HG02623 (cell line): ENCODE measurements around the gene CARD11.
"Not testable (repeated sequence)": the region's sequence is repeated elsewhere in the genome, so short reads cannot be mapped to it uniquely, and the experiment has no call there.

ENCODE experiments used
- ATAC-seq: cut with Tn5 transposase; IDR thresholded peaks from one replicate; pipeline ENCODE4 v1.9.1; 2021; ENCODE audit warnings: moderate library complexity; ENCODE audit not compliant: unreplicated experiment

CARD11 gene

GRCh38 chr7:3021825-3022224 is 21.8 kb downstream of the CARD11 start:
- no peak for ATAC-seq

GRCh38 chr7:3021224-3021623 is 22.4 kb downstream of the CARD11 start:
- not testable (repeated sequence) for ATAC-seq

DNA sequence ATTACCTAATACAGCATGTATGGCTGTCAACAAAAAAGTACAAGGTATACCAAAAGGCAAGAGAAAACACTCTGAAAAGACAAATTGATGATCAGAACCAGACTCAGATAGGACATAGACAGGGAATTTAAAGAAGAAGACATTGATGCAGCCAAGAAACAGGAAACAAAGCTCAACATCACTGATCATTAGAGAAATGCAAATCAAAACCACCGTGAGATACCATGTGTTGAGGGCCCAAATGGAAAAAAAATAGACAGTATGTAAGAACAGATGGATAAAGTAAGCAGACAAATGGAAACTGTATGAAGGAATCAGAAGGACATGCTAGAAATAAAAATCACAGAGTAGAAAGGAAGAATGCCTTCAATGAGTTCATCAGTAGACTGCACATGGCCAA is 23.3 kb downstream of the CARD11 start:
- ATAC-seq, result no peak

DNA sequence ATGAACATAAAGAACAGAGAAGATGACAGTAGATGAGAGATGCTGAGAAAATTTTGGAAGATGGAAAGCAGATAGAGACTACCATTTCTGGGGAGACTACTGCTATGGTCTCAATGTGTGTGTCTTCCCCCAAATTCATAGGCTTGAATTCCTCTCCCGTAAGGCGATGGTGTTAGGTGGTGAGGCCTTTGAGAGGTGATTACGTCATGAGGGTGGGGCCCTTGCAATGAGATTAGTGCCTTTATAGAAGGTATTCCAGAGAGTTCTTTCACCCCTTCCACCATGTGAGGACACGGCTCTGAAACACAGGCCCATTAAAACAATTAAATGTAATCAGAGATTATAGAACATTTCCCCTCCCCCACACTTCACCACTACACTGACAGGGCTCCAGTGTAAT is 23.9 kb downstream of the CARD11 start:
- ATAC-seq, result no peak

- ATAC-seq, result no peak
Measured at GRCh38 chr7:3013975-3014792, 29.5 kb downstream of the CARD11 start.

DNA sequence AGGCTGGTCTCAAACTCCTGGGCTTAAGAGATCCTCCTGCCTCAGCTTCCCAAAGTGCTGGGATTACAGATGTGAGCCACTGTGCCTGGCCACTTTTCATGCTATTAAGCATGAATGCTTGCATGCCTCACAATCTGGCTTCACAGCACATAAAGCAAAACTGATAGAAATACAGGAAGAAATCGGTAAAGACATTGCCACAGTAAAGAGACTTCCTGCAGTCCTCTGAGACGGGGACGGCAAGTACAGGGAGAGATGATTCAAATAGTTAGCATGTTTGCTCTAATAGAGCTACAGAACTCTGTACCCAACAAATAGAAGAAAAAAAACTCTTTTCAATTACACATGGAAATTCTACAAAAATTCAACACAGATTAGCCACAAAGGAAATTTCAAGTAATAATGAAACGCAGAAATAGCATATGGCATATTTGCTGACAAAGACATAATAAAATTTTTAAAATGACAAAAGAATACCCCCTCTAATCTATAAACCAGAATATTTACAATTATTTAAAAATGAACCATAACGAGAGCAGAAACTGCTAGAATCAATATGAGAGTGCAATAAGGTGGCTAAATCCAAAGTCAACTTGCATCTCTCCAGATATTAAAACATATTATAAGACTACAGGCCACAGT is 32.3 kb downstream of the CARD11 start:
- ATAC-seq, result no peak

DNA sequence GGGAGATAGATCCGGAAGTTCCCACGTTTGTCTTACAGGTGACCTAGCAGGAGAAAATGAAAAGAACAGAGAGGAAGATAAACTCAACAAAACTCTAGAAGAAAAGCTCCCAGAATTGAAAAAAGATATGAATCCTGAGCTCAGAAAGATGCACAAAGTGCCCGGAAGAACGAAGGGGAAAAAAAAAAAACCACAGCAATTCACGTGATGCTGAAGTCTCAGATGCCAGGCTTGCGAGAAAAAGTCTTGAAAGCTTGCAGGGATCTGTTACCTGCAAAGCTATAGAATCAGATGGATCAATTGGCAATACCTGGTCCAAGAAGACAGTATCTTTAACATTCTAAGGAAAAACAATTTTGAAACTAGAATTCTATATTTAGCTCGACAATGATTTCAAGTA is 33.5 kb downstream of the CARD11 start:
- no peak for ATAC-seq

DNA sequence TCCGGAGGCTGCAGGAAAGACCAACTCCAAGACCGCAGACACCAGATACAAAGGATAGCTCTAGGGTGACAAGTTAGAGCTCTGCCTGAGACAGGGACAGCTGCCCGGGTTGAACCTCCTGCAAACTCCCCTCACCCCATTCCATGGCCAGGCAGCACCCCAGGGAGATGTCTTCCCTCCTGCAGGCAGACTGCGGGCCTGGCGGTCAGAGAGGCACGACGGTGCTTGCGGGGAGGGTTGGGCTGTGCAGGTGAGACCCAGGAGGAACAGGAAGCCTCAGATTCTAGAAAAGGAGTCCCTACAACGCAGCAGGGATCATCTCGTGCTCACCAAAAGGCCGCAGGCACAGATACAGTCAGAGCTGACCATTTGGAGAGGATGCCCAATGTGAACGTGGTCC is 34.6 kb downstream of the CARD11 start:
- no peak for ATAC-seq

DNA sequence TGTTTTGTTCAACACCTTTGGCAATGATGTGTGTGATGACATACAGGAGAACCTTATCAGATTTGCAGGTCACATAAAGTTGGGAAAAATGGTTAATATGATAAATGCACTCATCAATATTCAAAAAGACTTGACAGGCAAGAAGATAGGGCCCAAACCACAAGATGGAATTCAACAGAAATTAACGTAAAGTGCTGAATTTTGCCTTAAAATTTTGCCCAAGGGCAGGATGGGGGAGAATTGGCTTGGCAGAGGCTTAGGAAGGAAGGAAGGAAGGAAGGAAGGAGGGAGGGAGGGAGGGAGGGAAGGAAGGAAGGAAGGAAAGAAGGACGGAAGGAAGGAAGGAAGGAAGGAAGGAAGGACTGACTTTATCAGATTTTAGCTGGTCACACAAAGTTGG is 35.3 kb downstream of the CARD11 start:
- no peak for ATAC-seq

GRCh38 chr7:3007696-3008095 is 36.0 kb downstream of the CARD11 start:
- no peak for ATAC-seq

DNA sequence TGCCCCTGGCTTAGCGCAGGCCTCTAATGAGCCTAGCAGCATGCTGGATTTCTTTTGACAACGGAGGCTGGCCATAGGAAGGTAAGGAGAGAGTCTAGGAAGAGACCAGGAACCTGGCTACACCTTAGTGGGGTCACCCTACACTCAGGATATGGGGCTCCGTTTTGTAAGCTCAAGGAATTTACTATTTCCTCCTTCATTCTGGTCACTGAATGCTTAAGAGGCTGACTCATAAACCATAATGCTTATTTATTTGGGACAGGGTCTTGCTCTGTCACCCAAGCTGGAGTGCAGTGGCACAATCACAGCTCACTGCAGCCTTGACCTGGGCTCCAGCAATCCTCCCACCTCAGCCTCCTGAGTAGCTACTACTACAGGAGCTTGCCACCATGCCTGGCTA is 38.4 kb downstream of the CARD11 start:
- ATAC-seq, result no peak

- ATAC-seq, result no peak
Measured at GRCh38 chr7:3003936-3004335, 39.7 kb downstream of the CARD11 start.

- ATAC-seq, result no peak
Measured at GRCh38 chr7:3002631-3003030, 41.0 kb downstream of the CARD11 start.

DNA sequence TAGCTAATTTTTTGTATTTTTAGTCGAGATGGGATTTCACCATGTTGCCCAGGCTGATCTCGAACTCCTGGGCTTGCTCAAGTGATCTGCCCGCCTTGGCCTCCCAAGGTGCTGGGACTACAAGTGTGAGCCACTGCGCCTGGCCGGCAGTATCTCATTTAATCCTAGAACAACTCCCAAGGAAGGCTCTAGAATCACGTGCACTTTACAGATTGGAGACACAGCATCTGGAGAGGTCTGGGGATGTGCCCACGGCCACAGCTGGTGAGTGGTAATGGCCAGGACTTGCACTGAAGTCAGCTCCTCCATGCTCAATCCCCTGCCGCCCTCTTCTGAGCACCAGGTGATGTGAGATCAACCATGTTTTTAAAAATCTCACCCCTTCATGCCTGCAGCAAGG is 43.1 kb downstream of the CARD11 start:
- no peak for ATAC-seq

GRCh38 chr7:2999078-2999500 is 44.6 kb downstream of the CARD11 start:
- no peak for ATAC-seq

DNA sequence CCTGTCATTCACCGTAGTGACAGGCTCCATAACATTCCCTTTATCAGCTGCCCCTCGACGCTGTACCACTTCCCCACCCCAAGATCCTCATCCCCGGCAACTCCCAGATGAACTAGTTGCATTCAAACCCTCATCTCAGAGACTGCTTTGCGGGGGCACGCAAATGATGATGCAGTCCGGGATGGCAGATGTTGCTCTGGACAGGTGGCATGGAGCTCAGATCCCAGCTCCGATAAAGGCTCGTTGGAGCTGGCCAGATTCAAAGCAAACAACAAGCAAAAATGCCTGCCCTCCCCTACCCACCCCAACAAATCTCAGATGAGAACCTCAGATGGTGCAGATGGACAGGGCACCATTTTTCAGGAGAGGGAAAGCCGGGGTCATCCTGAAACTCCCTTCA is 46.7 kb downstream of the CARD11 start:
- no peak for ATAC-seq

GRCh38 chr7:2996141-2996540 is 47.5 kb downstream of the CARD11 start:
- ATAC-seq, result no peak

DNA sequence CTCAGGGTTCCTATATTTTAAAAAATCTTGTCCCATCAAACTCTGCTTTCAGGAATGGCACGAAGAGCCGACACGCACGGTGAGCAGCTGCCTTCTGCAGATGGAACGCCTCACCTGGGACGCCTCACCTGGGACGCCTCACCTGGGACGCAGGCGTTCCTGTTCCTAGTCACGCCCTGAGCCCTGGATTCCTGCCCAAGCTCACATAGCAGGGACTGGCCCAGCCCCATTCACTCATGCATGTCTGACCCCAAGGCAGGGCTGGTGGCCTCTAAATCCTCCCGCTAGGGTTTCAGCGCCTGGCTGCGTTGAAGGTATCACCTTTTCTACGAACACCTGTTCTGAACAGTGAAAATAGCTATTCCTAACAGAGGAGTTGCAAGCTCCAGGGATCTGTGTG is 49.8 kb downstream of the CARD11 start:
- no peak for ATAC-seq

DNA sequence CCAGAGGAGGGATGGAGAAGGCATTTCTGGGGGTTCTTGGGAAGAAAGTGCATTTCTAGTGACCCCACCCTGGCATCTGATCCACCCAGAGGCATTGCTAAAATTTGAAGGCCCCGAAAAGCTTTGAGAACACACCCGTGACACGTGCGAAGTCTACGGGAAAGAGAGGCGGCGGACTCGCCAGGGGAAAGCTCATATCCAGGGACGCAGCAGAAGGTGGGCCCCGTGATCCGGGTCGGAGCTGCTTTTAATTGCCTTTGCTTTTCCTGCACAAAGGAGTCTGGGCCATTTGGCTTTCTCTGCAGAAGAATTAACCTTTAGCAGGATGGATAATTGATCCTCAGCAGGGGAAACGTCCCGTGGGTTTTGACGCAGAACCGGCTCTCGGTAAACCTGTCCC is 50.3 kb downstream of the CARD11 start:
- no peak for ATAC-seq

DNA sequence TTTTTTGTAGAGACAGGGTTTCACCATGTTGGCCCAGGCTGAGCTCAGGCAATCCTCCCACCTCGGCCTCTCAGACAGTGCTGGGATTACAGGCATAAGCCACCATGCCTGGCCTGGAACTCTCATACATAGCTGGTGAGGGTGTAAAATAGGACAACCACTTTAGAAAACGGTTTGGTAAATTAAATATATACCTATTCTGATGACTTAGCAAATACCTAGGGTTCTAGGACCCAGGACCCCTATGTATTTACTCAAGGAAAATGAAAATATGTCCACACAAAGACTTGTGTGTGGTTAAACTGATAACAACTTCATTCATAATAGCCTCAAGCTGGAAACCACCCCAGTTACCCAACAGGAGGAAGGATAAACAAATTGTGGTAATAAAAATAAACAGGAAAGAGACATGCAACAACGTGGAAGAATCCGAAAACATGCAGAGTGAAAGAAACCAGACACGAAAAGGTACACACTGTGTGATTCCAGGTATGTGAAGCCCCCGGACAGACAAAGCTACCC is 52.7 kb downstream of the CARD11 start:
- ATAC-seq, result no peak

DNA sequence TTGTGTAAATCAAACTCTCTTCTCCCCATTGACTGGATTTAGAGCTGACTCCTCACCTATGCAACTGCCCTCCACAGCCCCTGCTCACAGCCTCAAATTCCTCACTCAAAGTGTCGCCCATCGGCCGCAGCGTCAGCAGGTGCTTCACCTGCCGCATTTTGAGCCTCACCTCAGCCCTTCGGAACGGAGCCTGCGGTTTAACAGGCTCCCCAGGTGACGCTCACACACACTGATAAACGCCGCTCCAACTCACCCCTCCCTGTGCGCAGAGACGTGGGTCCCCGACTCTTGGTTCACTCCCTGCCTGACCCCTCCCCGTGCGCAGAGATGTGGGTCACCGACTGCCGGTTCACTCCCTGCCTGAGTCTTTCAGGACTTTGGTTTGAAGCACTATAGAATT is 57.1 kb downstream of the CARD11 start:
- no peak for ATAC-seq

DNA sequence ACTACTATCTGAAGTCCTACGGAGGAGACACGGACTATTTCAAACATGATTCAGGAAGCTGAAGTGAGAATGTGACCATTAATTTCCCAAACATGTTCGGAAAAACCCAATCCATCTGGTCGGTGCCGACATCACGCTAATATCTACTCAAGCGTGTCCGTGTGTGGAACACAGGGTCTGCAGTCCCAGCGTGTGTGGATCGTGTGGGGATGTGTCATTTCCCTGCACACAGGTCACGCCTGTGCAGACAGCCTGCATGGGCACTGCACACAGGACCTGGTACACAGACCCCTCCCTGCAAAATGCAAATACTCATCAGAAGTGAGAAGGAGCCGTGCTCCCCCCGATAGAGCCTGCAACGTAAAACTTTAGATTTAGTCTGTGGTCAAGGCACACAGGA is 57.8 kb downstream of the CARD11 start:
- ATAC-seq, result no peak
